Stimulated activated CD8-positive, alpha-beta memory T cell treated with anti-CD3 and anti-CD28 coated beads, Interleukin-2, amount 100 ng/mL, for 1 hour (primary cell): ENCODE results near the gene GABRA5.

Source experiments
- DNase-seq, 2 donors: peaks; one replicate each; pipeline ENCODE4 v3.0.0-alpha.2; 2020; ENCODE audit warnings: low read depth in 2 of 2

The GABRA5 gene

GRCh38 chr15:26928051-26928450 lies 61.2 kb downstream of the GABRA5 start:
- no peak for DNase-seq

- no peak for DNase-seq
Observed at GRCh38 chr15:26929588-26929987, 62.7 kb downstream of the GABRA5 start.

GRCh38 chr15:26934848-26935247 lies 68.0 kb downstream of the GABRA5 start:
- DNase-seq: no peak

GRCh38 chr15:26935322-26935721 lies 68.5 kb downstream of the GABRA5 start:
- DNase-seq: no peak

- DNase-seq: no peak
Observed at GRCh38 chr15:26936502-26936901, 69.6 kb downstream of the GABRA5 start.

GRCh38 chr15:26937134-26937533 lies 70.3 kb downstream of the GABRA5 start:
- DNase-seq: no peak

- DNase-seq: no peak
Observed at GRCh38 chr15:26939398-26939797, 72.5 kb downstream of the GABRA5 start.

GRCh38 chr15:26941489-26941888 lies 74.6 kb downstream of the GABRA5 start:
- no peak for DNase-seq

GRCh38 chr15:26943866-26944265 lies 77.0 kb downstream of the GABRA5 start:
- no peak for DNase-seq

GRCh38 chr15:26945046-26945445 lies 78.2 kb downstream of the GABRA5 start:
- DNase-seq: no peak

GRCh38 chr15:26950001-26950400 lies 83.1 kb downstream of the GABRA5 start:
- DNase-seq: no peak

GRCh38 chr15:26954403-26954802 lies 87.5 kb downstream of the GABRA5 start:
- no peak for DNase-seq

GRCh38 chr15:26967719-26968269 lies 100.9 kb downstream of the GABRA5 start:
- DNase-seq: no peak

GRCh38 chr15:26968806-26969205 lies 101.9 kb downstream of the GABRA5 start:
- no peak for DNase-seq

- DNase-seq: no peak
Observed at GRCh38 chr15:26970712-26971210, 103.9 kb downstream of the GABRA5 start, which contains the start of gene GABRG3. Gene GABRG3 (plus strand): TSS chr15:26971181.

GRCh38 chr15:26971271-26972018 lies 104.6 kb downstream of the GABRA5 start:
- DNase-seq: no peak

GRCh38 chr15:26972636-26973035 lies 105.8 kb downstream of the GABRA5 start:
- no peak for DNase-seq

GRCh38 chr15:26974120-26974780 lies 107.4 kb downstream of the GABRA5 start:
- DNase-seq: no peak

GRCh38 chr15:26981492-26981891 lies 114.6 kb downstream of the GABRA5 start:
- DNase-seq: no peak

GRCh38 chr15:26983822-26984221 lies 117.0 kb downstream of the GABRA5 start:
- DNase-seq: no peak

- no peak for DNase-seq
Observed at GRCh38 chr15:26985050-26985449, 118.2 kb downstream of the GABRA5 start.

GRCh38 chr15:26996250-26996649 lies 129.4 kb downstream of the GABRA5 start:
- no peak for DNase-seq
